Fibroblast of lung (primary cell): ENCODE results near the gene UNC5A.

ENCODE experiments used
- EZH2 ChIP-seq: IDR thresholded peaks from 2 replicates; pipeline ENCODE4 v1.5.1; 2012; ENCODE audit warnings: low read length, control low read depth, mild to moderate bottlenecking; ENCODE audit errors: missing control alignments
- TF ChIP-seq, protein P1 (sequence below), 2 donors: IDR thresholded peaks in 1 of 2; conservative IDR thresholded peaks in 1 of 2; 1 replicate in 1 of 2; 2 replicates in 1 of 2; pipeline ENCODE4 v1.5.1; 2011 to 2012; ENCODE audit warnings: low read length in 2 of 2, control low read depth in 1 of 2, inconsistent platforms in 1 of 2, low read depth in 1 of 2, mild to moderate bottlenecking in 1 of 2

DNA sequence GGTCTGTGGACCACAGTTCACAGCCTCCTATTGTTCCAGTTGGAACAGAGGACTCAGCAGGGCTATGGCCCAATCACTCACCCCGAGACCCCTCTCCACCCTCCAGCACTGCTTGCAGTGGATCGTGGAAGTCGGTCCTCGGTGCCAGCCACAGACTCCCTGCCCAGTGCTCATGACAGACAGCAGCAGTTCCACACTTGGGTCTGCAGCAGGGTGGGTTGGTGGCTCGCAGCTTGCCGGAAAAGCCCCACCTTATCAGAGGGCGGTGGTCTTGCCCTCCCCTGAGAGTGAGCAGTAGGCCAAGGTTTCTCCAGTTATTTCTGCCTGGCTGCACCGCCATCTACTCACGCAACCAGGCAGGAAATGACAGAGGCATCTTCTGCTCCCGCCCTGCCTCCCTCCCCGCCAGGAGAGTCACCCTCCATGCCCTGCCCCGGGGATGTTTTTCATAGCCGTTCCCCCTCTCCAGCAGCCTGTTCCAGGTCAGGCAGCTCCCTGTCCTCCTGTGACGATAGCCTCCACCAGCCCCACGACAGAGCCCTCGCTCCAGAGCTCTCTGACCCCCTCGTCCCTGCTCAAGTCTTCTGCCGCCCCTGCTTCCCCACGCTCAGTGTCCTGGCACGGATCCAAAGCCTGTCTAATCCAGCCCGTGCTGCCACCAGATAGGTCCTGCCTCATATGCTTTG lies 34.5 kb downstream of the UNC5A start:
- TF ChIP-seq, protein P1, sequence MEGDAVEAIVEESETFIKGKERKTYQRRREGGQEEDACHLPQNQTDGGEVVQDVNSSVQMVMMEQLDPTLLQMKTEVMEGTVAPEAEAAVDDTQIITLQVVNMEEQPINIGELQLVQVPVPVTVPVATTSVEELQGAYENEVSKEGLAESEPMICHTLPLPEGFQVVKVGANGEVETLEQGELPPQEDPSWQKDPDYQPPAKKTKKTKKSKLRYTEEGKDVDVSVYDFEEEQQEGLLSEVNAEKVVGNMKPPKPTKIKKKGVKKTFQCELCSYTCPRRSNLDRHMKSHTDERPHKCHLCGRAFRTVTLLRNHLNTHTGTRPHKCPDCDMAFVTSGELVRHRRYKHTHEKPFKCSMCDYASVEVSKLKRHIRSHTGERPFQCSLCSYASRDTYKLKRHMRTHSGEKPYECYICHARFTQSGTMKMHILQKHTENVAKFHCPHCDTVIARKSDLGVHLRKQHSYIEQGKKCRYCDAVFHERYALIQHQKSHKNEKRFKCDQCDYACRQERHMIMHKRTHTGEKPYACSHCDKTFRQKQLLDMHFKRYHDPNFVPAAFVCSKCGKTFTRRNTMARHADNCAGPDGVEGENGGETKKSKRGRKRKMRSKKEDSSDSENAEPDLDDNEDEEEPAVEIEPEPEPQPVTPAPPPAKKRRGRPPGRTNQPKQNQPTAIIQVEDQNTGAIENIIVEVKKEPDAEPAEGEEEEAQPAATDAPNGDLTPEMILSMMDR (conservative IDR thresholded peaks at IDR 0.05 in 1 of 2, IDR thresholded peaks at IDR 0.05 in 1 of 2; ENCODE audit: low read depth in 1 of 2, low read length in 2 of 2) = no peak
- TF ChIP-seq EZH2 = no peak
